ENCODE measurements around the gene TRRAP. TPM values are rescaled to one million over a fixed set of nuclear protein-coding genes. Genes with fewer than 3 reads are reported as not detected.

TRRAP gene
- polyA plus RNA-seq, 1 donor from 2014 or later: 12.9 TPM

DNA sequence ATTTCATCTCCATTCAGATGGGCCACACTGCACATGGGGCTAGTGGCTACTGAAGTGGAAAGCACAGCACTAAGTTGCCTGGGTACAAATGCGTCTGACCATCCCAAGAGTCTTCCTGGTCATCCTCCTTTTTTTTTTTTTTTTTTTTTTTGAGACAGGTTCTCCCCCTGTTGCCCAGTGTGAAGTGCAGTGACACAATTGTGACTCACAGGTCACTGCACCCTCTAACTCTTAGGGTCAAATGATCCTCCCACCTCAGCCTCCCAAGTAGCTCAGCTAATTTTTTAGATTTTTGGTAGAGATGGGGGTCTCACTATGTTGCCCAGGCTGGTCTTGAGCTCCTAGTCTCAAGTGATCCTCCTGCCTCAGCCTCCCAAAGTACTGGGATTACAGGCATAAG, 3.4 kb upstream of the TRRAP start:
- H3K4me2 ChIP-seq (ENCODE audit: low read length): no peak overlapping the region
- no peak overlapping the region for H3K9ac ChIP-seq (ENCODE audit: low read length)
- no peak overlapping the region for H3K4me3 ChIP-seq (ENCODE audit: low read length)
- H3K27ac ChIP-seq (ENCODE audit: low read length): no peak overlapping the region
- H4K20me1 ChIP-seq (ENCODE audit: insufficient read depth): no peaks in the 10 kb centered on the region
- H3F3A ChIP-seq (ENCODE audit: insufficient read depth, low read length, poor library complexity, severe bottlenecking): no peaks in the 10 kb centered on the region
- no peaks in the 10 kb centered on the region for H3K27me3 ChIP-seq (ENCODE audit: insufficient read depth, low read depth, low read length)
- no peaks in the 10 kb centered on the region for H3K9me3 ChIP-seq (ENCODE audit: low read length)
- no peaks in the 10 kb centered on the region for H3K9me2 ChIP-seq (ENCODE audit: insufficient read depth, low read length)
- H3K79me2 ChIP-seq (replicated peaks; ENCODE audit: insufficient read depth, low read length): peaks cover 15% of the 10 kb centered on the region
- no peaks in the 10 kb centered on the region for H3K36me3 ChIP-seq (ENCODE audit: insufficient read depth, low read length)
- TF ChIP-seq EP300 (conservative IDR thresholded peaks at IDR 0.05; ENCODE audit: poor library complexity, severe bottlenecking) (no peak), POLR2AphosphoS5 (IDR thresholded peaks at IDR 0.05) (no peak), MXI1 (conservative IDR thresholded peaks at IDR 0.05; ENCODE audit: poor library complexity, severe bottlenecking) (no peak), REST (IDR thresholded peaks at IDR 0.05; ENCODE audit: borderline replicate concordance) (no peak), TAF1 (IDR thresholded peaks at IDR 0.05; ENCODE audit: low read depth) (no peak), EZH2 (IDR thresholded peaks at IDR 0.05; ENCODE audit: borderline replicate concordance, insufficient read depth, low read length, poor library complexity, severe bottlenecking) (no peak), RAD21 (conservative IDR thresholded peaks at IDR 0.05) (no peak), SMC3 (conservative IDR thresholded peaks at IDR 0.05; ENCODE audit: poor library complexity) (no peak)
- TF ChIP-seq, protein P1, sequence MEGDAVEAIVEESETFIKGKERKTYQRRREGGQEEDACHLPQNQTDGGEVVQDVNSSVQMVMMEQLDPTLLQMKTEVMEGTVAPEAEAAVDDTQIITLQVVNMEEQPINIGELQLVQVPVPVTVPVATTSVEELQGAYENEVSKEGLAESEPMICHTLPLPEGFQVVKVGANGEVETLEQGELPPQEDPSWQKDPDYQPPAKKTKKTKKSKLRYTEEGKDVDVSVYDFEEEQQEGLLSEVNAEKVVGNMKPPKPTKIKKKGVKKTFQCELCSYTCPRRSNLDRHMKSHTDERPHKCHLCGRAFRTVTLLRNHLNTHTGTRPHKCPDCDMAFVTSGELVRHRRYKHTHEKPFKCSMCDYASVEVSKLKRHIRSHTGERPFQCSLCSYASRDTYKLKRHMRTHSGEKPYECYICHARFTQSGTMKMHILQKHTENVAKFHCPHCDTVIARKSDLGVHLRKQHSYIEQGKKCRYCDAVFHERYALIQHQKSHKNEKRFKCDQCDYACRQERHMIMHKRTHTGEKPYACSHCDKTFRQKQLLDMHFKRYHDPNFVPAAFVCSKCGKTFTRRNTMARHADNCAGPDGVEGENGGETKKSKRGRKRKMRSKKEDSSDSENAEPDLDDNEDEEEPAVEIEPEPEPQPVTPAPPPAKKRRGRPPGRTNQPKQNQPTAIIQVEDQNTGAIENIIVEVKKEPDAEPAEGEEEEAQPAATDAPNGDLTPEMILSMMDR (IDR thresholded peaks at IDR 0.05; ENCODE audit: poor library complexity, severe bottlenecking): no peak
- H2AFZ ChIP-seq (ENCODE audit: low read depth, low read length): no peak overlapping the region

- Histone ChIP-seq H3K9ac (ENCODE audit: low read length) (no peak overlapping the region), H3K9me3 (ENCODE audit: low read length) (no peaks in the 10 kb centered on the region), H3K27me3 (ENCODE audit: insufficient read depth, low read depth, low read length) (no peaks in the 10 kb centered on the region), H3K27ac (ENCODE audit: low read length) (no peak overlapping the region), H3K4me2 (ENCODE audit: low read length) (no peak overlapping the region), H3K4me3 (ENCODE audit: low read length) (no peak overlapping the region), H3K79me2 (replicated peaks; ENCODE audit: insufficient read depth, low read length) (peaks cover 20% of the 10 kb centered on the region), H3K9me2 (ENCODE audit: insufficient read depth, low read length) (no peaks in the 10 kb centered on the region), H4K20me1 (ENCODE audit: insufficient read depth) (no peaks in the 10 kb centered on the region), H3K36me3 (ENCODE audit: insufficient read depth, low read length) (no peaks in the 10 kb centered on the region), H2AFZ (ENCODE audit: low read depth, low read length) (no peak overlapping the region), H3F3A (ENCODE audit: insufficient read depth, low read length, poor library complexity, severe bottlenecking) (no peaks in the 10 kb centered on the region)
- no peak for TF ChIP-seq RAD21 (conservative IDR thresholded peaks at IDR 0.05)
- no peak for TF ChIP-seq REST (IDR thresholded peaks at IDR 0.05; ENCODE audit: borderline replicate concordance)
- no peak for TF ChIP-seq SMC3 (conservative IDR thresholded peaks at IDR 0.05; ENCODE audit: poor library complexity)
- TF ChIP-seq EP300 (conservative IDR thresholded peaks at IDR 0.05; ENCODE audit: poor library complexity, severe bottlenecking): no peak
- TF ChIP-seq TAF1 (IDR thresholded peaks at IDR 0.05; ENCODE audit: low read depth): no peak
- TF ChIP-seq, protein P1 (IDR thresholded peaks at IDR 0.05; ENCODE audit: poor library complexity, severe bottlenecking): no peak
Measured at GRCh38 chr7:98875501-98875900, 2.8 kb upstream of the TRRAP start.

Data from neural cell (in vitro differentiated cells).